HL-60 (cell line): ENCODE results near the gene ZNF418.

Experiments
- SPI1 ChIP-seq: IDR thresholded peaks from 2 replicates; pipeline ENCODE4 v1.6.1; 2012; ENCODE audit warnings: low read depth, mild to moderate bottlenecking, borderline replicate concordance
- TF ChIP-seq, protein P1 (sequence below): IDR thresholded peaks from one replicate; pipeline ENCODE4 v1.5.1; 2011; ENCODE audit warnings: low read length, control low read depth, inconsistent platforms; ENCODE audit not compliant: insufficient read depth
- TF ChIP-seq, protein P2 (sequence below): IDR thresholded peaks from 2 replicates; pipeline ENCODE4 v1.6.1; 2012; ENCODE audit warnings: low read depth; ENCODE audit not compliant: insufficient replicate concordance

DNA sequence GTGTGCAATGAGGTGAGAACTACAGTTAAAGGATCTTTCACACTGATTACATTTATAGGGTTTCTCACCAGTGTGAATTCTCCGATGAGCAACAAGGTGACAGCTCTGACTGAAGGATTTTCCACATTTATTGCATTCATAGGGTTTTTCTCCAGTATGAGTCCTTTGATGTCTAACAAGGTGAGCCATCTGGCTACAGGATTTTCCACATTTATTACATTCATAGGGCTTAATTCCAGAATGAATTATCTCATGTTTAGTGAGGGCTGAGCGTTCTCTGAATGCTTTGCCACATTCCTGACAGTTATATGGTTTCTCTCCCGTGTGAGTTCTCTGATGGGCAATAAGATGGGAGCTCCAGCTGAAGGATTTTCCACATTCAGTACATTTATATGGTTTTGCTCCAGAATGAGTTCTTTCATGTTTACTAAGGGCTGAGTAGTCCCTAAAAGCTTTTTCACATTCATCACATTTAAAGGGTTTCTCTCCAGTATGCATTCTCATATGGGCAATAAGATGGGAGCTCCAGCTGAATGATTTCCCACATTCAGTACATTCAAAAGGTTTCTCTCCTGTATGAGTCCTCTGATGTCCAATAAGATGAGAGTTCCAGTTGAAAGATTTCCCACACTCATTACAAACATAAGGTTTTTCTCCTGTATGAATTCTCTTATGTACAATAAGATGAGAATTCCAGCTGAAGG is 43.5 kb upstream of the ZNF418 start:
- TF ChIP-seq, protein P1, sequence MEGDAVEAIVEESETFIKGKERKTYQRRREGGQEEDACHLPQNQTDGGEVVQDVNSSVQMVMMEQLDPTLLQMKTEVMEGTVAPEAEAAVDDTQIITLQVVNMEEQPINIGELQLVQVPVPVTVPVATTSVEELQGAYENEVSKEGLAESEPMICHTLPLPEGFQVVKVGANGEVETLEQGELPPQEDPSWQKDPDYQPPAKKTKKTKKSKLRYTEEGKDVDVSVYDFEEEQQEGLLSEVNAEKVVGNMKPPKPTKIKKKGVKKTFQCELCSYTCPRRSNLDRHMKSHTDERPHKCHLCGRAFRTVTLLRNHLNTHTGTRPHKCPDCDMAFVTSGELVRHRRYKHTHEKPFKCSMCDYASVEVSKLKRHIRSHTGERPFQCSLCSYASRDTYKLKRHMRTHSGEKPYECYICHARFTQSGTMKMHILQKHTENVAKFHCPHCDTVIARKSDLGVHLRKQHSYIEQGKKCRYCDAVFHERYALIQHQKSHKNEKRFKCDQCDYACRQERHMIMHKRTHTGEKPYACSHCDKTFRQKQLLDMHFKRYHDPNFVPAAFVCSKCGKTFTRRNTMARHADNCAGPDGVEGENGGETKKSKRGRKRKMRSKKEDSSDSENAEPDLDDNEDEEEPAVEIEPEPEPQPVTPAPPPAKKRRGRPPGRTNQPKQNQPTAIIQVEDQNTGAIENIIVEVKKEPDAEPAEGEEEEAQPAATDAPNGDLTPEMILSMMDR = no peak
- TF ChIP-seq, protein P2, sequence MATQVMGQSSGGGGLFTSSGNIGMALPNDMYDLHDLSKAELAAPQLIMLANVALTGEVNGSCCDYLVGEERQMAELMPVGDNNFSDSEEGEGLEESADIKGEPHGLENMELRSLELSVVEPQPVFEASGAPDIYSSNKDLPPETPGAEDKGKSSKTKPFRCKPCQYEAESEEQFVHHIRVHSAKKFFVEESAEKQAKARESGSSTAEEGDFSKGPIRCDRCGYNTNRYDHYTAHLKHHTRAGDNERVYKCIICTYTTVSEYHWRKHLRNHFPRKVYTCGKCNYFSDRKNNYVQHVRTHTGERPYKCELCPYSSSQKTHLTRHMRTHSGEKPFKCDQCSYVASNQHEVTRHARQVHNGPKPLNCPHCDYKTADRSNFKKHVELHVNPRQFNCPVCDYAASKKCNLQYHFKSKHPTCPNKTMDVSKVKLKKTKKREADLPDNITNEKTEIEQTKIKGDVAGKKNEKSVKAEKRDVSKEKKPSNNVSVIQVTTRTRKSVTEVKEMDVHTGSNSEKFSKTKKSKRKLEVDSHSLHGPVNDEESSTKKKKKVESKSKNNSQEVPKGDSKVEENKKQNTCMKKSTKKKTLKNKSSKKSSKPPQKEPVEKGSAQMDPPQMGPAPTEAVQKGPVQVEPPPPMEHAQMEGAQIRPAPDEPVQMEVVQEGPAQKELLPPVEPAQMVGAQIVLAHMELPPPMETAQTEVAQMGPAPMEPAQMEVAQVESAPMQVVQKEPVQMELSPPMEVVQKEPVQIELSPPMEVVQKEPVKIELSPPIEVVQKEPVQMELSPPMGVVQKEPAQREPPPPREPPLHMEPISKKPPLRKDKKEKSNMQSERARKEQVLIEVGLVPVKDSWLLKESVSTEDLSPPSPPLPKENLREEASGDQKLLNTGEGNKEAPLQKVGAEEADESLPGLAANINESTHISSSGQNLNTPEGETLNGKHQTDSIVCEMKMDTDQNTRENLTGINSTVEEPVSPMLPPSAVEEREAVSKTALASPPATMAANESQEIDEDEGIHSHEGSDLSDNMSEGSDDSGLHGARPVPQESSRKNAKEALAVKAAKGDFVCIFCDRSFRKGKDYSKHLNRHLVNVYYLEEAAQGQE = no peak
- TF ChIP-seq SPI1 = no peak
